Measurements from ENCODE around the gene TREX2. TPM values are rescaled to one million over a fixed set of nuclear protein-coding genes. Genes with fewer than 3 reads are reported as not detected.

The TREX2 gene
- total and polyA plus RNA-seq, 2 donors (not counting 1 experiment from before 2014, with no cell fraction given) = 3.3 to 3.8 TPM

- intact Hi-C loops (cut with micrococcal nuclease) = no loop called here
- POLR2A ChIA-PET = no interaction called here
- WGBS (ENCODE audit: insufficient coverage) = 94% methylated on average over 12 of the region's 16 CpGs
- Histone ChIP-seq H3K4me2 (replicated peaks; ENCODE audit: low read depth, low read length, poor library complexity, severe bottlenecking) (no peak overlapping the region), H3K79me2 (ENCODE audit: control insufficient read depth, insufficient read depth, low read length) (no peaks in the 10 kb centered on the region), H3K36me3 (replicated peaks in 1 of 2; ENCODE audit: control extremely low read depth in 1 of 2, control insufficient read depth in 1 of 2, extremely low read depth in 1 of 2, insufficient read depth in 2 of 2, low read length in 1 of 2) (peaks cover 0 to 7% of the 10 kb centered on the region in 2 experiments), H3K9me3 (ENCODE audit: control extremely low read depth in 1 of 3, control insufficient read depth in 2 of 3, insufficient read depth in 1 of 3, low read length in 2 of 3) (no peaks in the 10 kb centered on the region), H3K4me1 (ENCODE audit: control insufficient read depth in 2 of 2, insufficient read depth in 2 of 2, low read length in 2 of 2) (no peaks in the 10 kb centered on the region), H3K27me3 (replicated peaks in 1 of 4; ENCODE audit: control extremely low read depth in 1 of 4, control insufficient read depth in 3 of 4, insufficient read depth in 4 of 4, low read length in 3 of 4) (no peaks in the 10 kb centered on the region), H3K9ac (ENCODE audit: low read length) (no peak overlapping the region), H3K27ac (ENCODE audit: low read length in 2 of 2) (no peak overlapping the region), H4K20me1 (ENCODE audit: control insufficient read depth, insufficient read depth, low read length, poor library complexity, severe bottlenecking) (no peaks in the 10 kb centered on the region), H3K4me3 (ENCODE audit: control extremely low read depth in 1 of 5, extremely low read depth in 1 of 5, insufficient read depth in 1 of 5, low read depth in 2 of 5, low read length in 4 of 5) (no peak overlapping the region), H2AFZ (ENCODE audit: insufficient read depth, low read depth, low read length, poor library complexity, severe bottlenecking) (no peak overlapping the region)
- ATAC-seq (ENCODE audit: low read depth) (no peak), DNase-seq (no peak)
- CTCF ChIA-PET = no interaction called here
- no peak overlapping the region for H3K27ac Mint-ChIP-seq
- H3K9me3 Mint-ChIP-seq (ENCODE audit: insufficient read depth) = no peaks in the 10 kb centered on the region
- TF ChIP-seq EZH2 (IDR thresholded peaks at IDR 0.05; ENCODE audit: borderline replicate concordance, insufficient read depth, low read depth, low read length, poor library complexity, severe bottlenecking) (no peak), CTCF (IDR thresholded peaks at IDR 0.05) (no peak)
- no peak overlapping the region for H3K4me3 Mint-ChIP-seq
- no peaks in the 10 kb centered on the region for H3K27me3 Mint-ChIP-seq
- no peaks in the 10 kb centered on the region for H3K4me1 Mint-ChIP-seq
Observed at GRCh38 chrX:153455571-153455970, 9.7 kb upstream of the TREX2 start.

- DNase-seq = no peak
- H3K27me3 ChIP-seq (replicated peaks in 1 of 4; ENCODE audit: control extremely low read depth in 1 of 4, control insufficient read depth in 3 of 4, insufficient read depth in 4 of 4, low read length in 3 of 4) = no peaks in the 10 kb centered on the region
- H3K27ac Mint-ChIP-seq = no peak overlapping the region
- H3K36me3 ChIP-seq (replicated peaks in 1 of 2; ENCODE audit: control extremely low read depth in 1 of 2, control insufficient read depth in 1 of 2, extremely low read depth in 1 of 2, insufficient read depth in 2 of 2, low read length in 1 of 2) = peaks cover 0 to 7% of the 10 kb centered on the region in 2 experiments
- no peaks in the 10 kb centered on the region for H3K79me2 ChIP-seq (ENCODE audit: control insufficient read depth, insufficient read depth, low read length)
- H3K27me3 Mint-ChIP-seq = no peaks in the 10 kb centered on the region
- no peaks in the 10 kb centered on the region for H4K20me1 ChIP-seq (ENCODE audit: control insufficient read depth, insufficient read depth, low read length, poor library complexity, severe bottlenecking)
- H3K9me3 ChIP-seq (ENCODE audit: control extremely low read depth in 1 of 3, control insufficient read depth in 2 of 3, insufficient read depth in 1 of 3, low read length in 2 of 3) = no peaks in the 10 kb centered on the region
- no peak for ATAC-seq (ENCODE audit: low read depth)
- no peak overlapping the region for H2AFZ ChIP-seq (ENCODE audit: insufficient read depth, low read depth, low read length, poor library complexity, severe bottlenecking)
- H3K9me3 Mint-ChIP-seq (ENCODE audit: insufficient read depth) = no peaks in the 10 kb centered on the region
- no peak for TF ChIP-seq EZH2 (IDR thresholded peaks at IDR 0.05; ENCODE audit: borderline replicate concordance, insufficient read depth, low read depth, low read length, poor library complexity, severe bottlenecking)
- TF ChIP-seq CTCF (IDR thresholded peaks at IDR 0.05) = no peak
- no peak overlapping the region for H3K4me2 ChIP-seq (replicated peaks; ENCODE audit: low read depth, low read length, poor library complexity, severe bottlenecking)
- no peaks in the 10 kb centered on the region for H3K4me1 Mint-ChIP-seq
- no peaks in the 10 kb centered on the region for H3K4me1 ChIP-seq (ENCODE audit: control insufficient read depth in 2 of 2, insufficient read depth in 2 of 2, low read length in 2 of 2)
- 99% methylated on average over 16 of the region's 16 CpGs for WGBS (ENCODE audit: insufficient coverage)
- POLR2A ChIA-PET = no interaction called here
- intact Hi-C loops (cut with micrococcal nuclease) = no loop called here
- no peak overlapping the region for H3K9ac ChIP-seq (ENCODE audit: low read length)
- H3K27ac ChIP-seq (ENCODE audit: low read length in 2 of 2) = no peak overlapping the region
- no peak overlapping the region for H3K4me3 Mint-ChIP-seq
- CTCF ChIA-PET = no interaction called here
- no peak overlapping the region for H3K4me3 ChIP-seq (ENCODE audit: control extremely low read depth in 1 of 5, extremely low read depth in 1 of 5, insufficient read depth in 1 of 5, low read depth in 2 of 5, low read length in 4 of 5)
Observed at GRCh38 chrX:153454901-153455550, 9.2 kb upstream of the TREX2 start.
